ENCODE measurements around the gene SREBF2.

Gene SREBF2

GRCh38 chr22:41826430-41827383 lies 6.2 kb upstream of the SREBF2 start:
- no peak for DNase-seq (ENCODE audit: low read depth)
- no peak for TF ChIP-seq CTCF (conservative IDR thresholded peaks at IDR 0.05; ENCODE audit: low read depth, low read length)
- H3K4me3 ChIP-seq (ENCODE audit: low read length) = no peak overlapping the region

DNA sequence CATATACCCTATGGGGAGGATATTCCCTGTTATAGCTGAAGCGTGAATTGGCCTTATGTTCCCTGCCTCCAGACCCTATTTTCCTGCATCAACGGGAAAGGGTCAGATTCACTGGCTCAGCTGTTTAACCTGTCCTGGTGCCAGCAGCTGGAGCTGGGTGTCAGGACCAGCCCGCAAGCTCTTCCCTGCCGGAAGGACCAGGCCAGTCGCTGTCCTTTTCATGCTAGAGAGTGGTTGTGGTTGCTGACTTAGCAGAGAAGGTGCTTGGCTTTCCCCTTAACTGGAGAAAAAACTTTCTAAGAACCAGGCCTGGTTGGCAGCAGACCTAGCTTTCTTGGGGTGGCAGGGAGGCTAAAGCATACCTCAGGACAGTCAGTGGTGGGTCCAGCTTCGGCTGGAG lies 5.2 kb upstream of the SREBF2 start:
- TF ChIP-seq CTCF (conservative IDR thresholded peaks at IDR 0.05; ENCODE audit: low read depth, low read length) = no peak
- no peak overlapping the region for H3K4me3 ChIP-seq (ENCODE audit: low read length)
- no peak for DNase-seq (ENCODE audit: low read depth)

- no peak for TF ChIP-seq CTCF (conservative IDR thresholded peaks at IDR 0.05; ENCODE audit: low read depth, low read length)
These were observed 4.4 kb upstream of the SREBF2 start for GRCh38 chr22:41828516-41828915.

GRCh38 chr22:41830174-41830573 lies 2.7 kb upstream of the SREBF2 start:
- no peak for DNase-seq (ENCODE audit: low read depth)

More at GRCh38 chr22:41828516-41828915, 4.4 kb upstream of the SREBF2 start:
- no peak for DNase-seq (ENCODE audit: low read depth)
- no peak overlapping the region for H3K4me3 ChIP-seq (ENCODE audit: low read length)

DNA sequence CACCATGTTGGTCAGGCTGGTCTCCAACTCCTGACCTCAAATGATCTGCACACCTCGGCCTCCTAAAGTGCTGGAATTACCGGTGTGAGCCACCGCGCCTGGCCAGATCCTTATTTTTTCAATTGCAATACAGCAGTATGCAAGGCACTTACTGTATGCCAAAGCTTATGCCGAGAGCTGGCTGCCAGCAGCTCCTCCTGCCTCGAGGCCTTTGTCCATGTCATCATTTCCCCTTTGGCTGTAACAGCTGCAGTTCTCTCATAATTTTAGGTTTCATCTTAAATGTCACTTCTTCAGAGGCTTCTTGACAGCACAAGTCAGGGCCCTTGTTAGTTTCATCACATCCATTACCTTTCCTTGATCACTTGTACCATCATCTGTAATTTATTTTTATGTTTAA lies 1.5 kb upstream of the SREBF2 start:
- no peak overlapping the region for H3K4me3 ChIP-seq (ENCODE audit: low read length)
- no peak for DNase-seq (ENCODE audit: low read depth)
- no peak for TF ChIP-seq CTCF (conservative IDR thresholded peaks at IDR 0.05; ENCODE audit: low read depth, low read length)

More at GRCh38 chr22:41830174-41830573, 2.7 kb upstream of the SREBF2 start:
- peak; percentile 10 for TF ChIP-seq CTCF (conservative IDR thresholded peaks at IDR 0.05; ENCODE audit: low read depth, low read length)
- H3K4me3 ChIP-seq (ENCODE audit: low read length) = no peak overlapping the region

- H3K4me3 ChIP-seq (ENCODE audit: low read length) = peak overlapping the region; percentile 53
- no peak for DNase-seq (ENCODE audit: low read depth)
- TF ChIP-seq CTCF (conservative IDR thresholded peaks at IDR 0.05; ENCODE audit: low read depth, low read length) = no peak
These were observed 915 bp upstream of the SREBF2 start for GRCh38 chr22:41831828-41832552.
